HG03039 (cell line): ENCODE data around the gene DYNLT3.

Source experiments
- ATAC-seq: cut with Tn5 transposase; IDR thresholded peaks from one replicate; pipeline ENCODE4 v1.9.1; 2021; ENCODE audit warnings: mild to moderate bottlenecking, moderate library complexity; ENCODE audit not compliant: unreplicated experiment

DYNLT3 gene

DNA sequence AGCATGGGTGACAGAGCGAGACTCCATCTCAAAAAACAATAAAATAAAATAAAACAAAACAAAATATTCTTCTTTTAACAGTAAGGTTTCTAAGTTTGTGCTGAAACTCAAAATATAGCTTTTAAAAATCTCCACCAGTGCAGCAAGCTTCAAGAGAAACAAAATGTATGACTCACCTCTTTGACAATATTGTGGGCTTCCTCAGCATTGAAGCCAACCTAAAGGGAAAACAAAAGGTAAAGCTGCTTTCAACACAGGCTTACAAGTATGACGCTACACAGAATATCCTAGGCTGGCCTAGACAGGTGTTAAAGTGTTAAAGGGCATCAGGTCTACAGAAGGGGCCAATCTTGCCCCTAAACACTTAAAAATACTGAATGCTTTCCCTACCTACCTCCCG, 1.2 kb downstream of the DYNLT3 start:
- no peak for ATAC-seq

DNA sequence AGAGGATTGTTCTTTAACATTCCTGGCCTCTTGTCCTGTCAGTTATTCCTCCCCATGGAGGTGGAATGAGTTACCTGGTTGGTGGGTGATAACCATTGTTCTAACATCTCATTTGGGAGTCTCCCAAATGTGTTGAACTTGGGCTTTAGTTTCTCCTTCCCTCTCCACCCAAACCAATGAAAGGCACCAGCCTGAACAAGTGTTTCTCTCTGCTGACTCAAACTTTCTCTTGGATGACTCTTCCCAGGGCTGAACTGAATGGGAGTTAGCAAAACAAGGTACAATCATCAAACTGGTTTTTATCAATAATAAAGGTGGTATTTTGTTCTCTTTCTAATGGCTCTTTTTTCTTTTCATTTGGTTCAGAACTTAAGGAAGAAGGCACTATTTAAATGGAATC, 2.7 kb downstream of the DYNLT3 start:
- no peak for ATAC-seq

DNA sequence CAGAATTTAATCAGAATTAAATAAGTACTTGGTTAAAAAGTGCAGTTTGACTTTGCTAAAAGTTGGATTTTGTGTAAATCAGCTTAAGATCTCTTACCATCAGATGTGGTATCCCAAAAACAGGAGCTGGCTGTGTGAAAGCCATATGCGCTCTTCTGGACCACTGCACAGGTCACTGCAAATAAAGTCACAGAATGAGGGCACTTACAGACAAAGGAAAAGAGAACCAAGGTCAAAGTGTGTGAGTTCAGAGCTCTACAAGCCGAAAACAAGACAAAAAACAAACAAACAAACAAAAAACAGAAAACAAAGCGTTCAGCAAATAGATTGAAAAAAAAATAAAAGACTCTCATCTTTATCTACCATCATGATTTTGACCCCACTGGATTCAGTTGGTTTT, 6.4 kb downstream of the DYNLT3 start:
- ATAC-seq, result no peak

DNA sequence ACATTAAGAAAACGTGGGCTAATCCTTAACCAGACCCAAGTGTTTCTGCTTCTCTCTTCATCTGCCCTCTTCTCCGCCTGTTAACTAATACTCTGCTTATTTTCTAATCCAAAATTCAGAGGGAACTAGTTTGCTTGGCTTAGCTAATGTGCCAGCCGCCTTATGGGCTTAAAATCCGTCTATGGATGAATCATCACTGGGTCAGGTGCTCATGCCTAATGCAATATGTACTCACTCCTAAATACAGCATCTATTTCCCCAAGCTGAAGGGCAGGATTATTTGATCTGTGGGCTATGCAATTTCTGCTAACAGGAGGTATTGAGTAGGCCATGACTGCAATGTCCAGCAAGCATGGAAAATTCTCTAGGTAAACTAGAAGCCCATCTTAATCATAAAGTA, 12.4 kb downstream of the DYNLT3 start:
- ATAC-seq, result no peak

DNA sequence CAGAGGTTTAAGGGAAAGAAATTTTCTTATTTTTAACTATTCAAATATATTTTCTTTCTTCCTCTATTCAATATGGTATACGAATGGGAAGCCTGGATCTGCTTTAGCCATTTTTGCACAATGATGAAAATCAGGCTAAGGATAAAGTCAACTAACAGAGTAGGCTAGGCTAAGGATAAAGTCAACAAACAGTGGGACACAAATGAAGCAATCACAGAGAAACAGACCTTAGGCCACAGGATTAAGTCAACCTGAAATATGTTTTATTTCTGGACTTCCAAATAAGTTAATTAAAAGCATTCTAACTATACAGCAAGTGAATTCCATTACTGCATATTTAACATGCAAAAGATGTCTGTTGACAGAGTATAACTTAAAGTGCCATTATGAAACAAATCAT, 17.0 kb downstream of the DYNLT3 start:
- ATAC-seq, result no peak

DNA sequence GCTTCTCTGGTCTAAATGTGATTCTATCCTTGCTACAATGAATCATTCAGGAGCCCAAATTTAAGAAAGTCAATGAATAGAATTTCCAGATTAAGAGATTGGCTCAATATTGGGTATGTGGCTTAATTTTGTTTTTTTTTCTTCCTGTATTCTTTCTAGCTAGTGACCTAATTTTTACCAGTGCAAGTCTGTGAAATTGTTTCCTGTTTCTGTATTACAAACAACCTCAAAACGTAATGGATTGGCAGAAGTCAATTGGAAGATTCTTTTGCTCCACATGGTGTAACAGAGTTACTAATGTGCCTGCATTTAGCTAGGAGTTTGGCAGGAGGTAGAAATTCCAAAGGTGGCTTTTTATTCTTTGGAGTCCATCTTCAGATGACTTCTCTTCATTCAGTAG, 17.6 kb downstream of the DYNLT3 start:
- no peak for ATAC-seq

DNA sequence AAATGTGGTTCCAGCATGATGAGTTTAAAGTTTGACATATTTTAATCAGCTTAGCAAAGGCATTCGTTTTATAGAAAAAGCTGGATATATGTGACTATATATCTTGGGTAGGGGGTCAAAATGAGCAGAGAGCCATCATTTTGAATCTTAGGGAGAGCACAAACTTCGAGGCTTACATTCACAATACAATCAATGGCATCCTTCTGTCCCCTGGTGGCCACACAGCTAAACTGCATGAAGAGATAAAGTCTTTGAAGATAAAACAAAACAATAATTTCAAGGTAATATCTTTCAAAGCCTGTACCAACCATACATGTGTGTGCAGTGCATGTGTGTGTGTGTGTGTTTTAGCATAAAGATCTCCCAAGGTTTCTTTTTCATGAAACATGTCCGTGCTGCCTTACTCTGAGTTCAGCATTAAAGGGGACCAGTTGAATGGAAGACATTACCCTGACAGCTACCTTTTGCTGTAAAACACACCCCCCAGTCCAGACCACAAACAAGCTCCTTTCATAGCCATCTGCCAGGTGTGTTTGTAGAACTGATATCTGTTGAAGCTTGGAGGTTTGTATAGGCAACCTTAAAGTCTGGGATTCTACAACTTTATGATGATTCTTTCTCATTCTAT, 22.0 kb downstream of the DYNLT3 start:
- ATAC-seq, result no peak

DNA sequence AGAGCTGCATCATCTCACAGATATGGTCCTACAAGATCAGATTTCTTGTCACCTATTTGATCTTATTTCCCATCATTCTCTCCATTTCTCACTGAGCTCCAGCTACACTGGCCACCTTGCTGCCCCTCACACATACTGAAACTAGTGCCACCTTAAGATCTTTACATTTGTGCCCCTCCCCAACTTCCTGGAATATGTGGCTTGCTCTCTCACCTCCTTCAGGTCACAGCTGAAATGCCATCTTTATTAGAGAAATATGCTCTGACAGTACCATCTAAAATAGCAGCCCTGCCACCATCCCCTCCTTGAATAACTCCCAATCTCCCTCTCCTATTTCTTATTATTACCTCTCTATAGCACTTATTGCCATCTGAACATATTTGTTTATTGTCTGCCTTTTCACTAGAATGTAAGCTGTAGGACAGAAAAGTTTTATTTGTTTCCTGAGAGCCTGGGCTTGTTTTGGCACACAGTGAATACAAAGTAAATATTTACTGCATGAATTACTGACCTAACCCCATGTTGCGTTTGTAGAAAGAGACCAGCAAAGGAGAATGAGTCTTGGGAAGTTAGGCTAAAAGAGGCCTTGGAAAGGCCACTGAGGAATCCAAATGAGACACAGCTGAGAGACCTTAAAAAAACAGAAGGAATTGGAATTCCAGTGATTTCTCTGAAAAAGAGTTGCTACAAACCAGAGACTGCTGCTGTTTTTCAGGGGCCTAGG, 22.7 kb downstream of the DYNLT3 start:
- no peak for ATAC-seq

DNA sequence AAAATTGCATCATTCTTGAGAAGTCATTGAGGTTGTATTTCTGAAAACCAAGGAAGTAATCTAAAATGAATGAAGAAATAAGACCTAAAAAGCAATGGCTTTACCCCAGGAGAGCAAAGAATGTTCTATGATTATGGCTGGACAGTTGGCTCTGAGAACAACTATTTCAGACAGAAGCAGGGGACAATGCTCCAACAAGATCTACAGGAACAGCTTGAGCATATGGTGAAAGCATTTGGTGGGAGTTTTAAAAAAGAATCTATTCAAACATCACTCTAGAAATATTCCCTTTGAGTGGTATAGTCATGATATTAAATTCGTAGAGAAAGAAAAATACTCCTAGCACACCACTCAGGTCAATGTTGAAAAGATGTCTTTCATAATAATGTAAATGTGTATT, 26.7 kb downstream of the DYNLT3 start:
- ATAC-seq, result no peak

DNA sequence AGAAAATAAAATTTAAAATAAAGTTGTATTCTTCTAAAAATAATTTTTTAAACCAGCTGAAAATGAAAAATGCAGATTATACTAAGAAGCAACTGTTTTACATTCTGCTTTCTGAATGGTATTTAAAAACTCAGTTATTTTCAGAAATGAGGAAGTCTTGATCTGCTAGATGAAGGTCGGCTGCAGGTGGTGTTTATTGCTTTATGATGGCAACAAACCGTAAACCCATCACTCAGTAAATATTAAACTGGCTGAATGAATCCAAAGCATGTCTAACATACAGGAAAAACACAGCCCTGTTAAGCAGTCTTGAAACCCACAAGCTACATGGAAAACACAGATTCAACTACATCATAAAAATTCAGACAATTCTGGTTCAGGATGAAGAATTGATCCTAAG, 29.3 kb downstream of the DYNLT3 start:
- ATAC-seq, result no peak

DNA sequence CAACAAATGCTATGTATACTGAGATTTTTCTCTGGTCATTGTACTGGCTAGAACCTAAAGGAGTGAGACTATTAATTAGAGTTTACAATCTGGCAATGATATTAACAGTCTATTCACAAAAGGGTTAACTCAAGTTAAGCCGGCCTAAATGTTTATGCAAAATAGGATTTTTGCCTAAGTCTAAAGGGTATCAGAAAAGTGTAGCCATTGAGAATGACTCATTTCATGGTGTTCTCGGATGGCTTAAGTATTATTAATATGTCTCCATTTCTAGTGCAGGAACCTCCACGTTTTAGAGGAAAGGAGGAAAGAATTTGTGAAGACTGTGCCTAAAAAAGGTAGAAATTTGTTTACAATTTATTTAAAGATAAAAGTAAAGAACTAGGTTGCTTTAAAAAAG, 29.8 kb downstream of the DYNLT3 start:
- ATAC-seq, result no peak

DNA sequence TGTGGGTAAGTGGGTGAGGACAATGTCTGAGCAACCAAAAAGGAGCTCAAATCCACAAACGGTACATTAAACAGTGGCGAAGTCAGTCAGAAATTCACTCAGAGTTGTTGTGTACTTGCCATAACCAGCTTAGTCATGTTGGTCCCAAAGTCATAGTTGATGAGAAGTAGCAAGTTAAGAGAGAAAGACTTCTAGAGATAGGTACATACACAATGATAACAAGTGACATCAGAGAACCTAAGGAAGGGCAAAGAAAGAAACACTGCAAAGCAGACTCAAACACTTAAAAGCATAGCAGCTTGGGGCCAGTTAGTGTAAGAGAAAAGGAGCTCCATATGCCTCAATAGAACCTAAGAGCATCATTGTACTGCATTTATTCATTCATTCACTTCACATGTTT, 30.2 kb downstream of the DYNLT3 start:
- peak; percentile 11 for ATAC-seq

DNA sequence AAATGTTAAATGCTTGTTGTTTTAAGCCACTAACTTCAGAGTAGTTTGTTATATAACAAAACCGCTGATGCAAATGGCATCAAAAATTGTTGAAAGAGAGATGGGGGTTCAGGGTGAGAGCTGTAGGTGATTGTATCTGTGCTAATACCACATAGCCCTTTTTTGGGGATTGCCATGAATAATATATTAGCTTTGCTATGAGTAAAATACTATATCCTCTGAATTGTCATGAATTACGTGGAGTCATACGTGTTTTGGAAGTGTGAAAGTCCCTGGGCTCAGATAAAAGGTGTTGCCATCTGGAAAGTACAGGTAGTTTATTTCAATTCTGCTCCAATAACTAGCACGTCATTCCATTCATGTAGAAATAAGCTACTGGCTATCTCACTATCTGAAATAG, 30.6 kb downstream of the DYNLT3 start:
- peak; percentile 37 for ATAC-seq

DNA sequence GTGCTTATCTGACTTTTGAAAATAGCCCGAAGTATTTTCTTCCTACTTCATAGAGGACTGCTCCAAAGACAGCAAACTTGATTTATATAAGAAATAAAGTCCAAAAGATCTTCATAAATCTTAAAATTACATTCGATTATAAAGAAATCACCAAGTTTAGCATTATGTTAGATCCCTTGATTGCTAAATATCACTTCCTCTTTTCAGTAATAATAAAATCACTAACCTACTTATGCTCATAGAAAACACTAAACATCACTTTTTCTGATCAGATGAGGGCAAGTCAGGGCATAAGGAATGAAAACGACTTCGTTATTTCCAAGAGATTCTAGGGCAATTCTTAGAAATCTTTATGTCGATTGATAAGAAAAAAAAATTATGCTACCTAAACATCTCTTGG, 32.0 kb downstream of the DYNLT3 start:
- ATAC-seq, result no peak

DNA sequence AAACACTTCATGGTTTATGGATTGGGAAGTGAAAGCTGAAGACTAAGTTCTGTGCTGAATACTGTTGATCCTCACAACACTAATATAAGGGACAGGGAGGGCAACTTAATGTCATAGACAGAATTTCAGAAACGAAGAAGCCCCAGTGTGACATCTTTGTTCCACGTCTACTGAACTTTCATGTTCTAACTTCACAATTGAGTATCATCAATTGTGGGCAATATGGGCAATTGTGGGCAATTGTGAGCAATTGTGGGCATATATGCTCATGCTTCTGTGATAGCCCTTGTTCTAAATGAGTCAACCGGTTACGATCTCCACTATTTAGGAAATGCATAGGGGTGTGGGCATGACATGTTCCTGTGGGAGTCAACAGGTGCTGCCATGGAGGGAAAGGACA, 33.8 kb downstream of the DYNLT3 start:
- no peak for ATAC-seq

DNA sequence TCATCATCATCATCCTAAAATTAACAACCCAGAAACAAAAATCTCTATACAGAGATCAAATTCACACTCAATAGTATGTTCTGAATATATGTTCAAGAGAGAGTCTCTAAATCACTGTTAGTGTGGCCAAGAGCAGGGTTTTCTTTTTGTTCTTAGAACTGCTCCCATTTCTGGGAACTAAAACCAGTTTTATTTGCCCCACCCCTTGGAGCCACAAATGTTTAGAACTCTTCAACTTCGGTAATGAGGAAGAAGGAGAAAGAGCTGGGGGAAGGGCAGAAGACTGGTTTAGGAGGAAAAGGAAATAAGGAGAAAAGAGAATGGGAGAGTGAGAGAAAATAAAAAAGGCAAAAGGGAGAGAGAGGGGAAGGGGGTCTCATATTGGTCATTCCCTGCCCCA, 35.3 kb downstream of the DYNLT3 start:
- ATAC-seq, result no peak

DNA sequence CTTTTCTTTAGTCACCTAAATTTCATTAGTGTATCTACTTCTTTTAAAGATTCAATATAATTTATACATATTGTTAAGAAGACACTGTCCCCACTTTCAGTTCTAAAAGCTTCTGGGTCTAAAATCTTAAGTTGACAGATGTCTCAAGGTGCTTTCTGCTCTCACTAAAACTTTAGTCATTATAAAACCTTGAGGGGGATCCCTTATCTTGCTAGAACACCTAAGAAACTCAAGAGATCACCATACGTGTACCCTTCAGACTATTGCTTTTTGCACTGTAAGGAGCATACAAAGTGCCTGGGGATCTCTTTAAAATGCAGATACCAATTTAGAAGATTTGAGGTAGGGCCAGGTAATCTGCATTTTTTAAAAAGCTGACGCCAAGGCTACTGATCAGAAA, 37.4 kb downstream of the DYNLT3 start:
- no peak for ATAC-seq

DNA sequence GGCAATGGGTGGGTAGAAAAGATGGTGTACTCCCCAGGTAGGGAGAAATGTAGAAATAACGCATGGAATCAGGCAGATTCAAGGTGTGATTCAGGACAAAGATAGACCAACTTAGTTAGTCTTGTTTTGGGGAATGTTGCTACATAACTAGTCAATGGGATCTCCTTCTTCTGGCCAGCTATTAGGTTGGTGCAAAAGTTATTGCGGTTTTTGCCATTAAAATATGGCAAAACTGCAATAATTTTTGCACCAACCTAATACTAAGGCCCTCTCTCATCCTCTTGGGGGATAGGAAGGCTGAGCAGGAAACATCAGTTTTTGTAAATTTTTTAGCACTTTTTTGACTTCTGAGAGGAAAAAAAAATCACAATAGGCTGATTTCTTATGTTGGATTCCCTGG, 44.3 kb downstream of the DYNLT3 start:
- ATAC-seq, result no peak

DNA sequence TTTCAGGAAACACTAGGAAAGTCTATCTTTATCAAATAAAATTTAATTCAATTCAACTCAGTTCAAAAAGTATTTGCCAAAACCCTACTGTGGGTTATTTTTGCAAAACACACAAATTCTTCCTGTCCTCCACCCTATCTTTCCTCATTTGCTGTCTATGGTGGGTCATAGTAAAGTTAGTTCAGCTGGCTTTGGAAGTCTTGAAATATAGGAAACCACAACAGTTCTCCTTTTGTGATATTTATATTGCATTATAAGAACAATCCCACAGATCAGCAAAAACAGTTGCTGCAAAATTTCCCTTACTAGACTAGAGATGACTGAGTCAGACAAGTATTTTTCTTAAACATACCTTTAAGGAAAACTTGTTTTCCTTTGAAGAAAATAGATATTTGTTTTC, 45.3 kb downstream of the DYNLT3 start:
- no peak for ATAC-seq

DNA sequence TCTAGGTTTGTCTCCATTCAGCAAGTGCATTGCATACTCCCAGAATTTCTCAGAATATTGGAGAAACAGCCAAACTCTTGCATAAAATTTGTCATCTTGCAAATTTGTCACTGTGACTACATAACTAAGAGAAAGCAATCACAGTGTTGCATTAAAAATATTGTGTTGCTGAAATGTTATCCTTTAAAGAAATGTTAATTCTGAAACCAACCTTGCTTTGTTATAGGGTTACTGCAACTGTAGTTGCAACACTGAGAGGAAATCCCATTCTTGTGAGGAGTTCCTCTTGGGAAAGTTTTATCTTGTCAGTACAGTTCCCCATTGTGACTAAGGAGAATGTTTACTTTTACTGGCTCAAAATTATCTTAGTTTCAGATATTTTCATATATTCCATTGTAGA, 46.7 kb downstream of the DYNLT3 start:
- ATAC-seq, result no peak

DNA sequence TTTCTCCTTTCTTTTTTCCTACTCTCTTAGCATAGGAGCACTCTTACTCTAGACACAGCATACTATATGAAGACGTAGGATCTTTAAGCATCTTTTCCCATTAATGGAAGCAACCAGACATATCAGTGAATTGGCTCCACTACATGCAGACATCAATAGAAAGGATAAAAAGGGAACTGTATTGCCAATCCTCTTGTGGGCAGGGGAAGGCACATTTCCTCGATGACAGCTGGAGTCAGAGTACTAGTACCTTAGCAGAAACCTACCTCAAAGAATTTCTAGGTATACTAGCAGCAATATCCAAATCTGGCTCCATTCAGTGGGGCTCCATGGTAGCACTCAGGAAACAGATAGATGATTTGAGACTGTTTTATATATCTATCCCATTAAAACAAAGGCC, 47.4 kb downstream of the DYNLT3 start:
- ATAC-seq, result no peak

DNA sequence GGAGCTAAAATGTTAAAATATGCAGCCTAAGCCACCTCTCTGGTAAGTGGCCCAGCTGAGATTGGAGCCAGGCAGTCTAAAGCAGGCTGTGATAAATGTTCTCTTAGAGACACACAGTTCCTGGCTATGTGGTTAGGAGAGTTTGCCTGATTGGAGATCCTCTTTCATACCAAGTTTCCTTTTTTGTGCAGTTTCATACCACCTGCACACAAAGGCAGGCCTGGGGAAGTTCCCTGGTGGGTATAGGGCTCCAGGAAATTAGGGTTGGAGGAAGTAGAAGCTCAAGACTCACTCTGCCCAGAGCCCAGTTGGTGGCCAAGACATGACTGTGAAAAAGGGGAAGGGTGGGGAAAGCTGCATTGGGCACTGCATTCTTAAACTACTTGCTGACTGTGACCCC, 50.6 kb downstream of the DYNLT3 start:
- peak; percentile 76 for ATAC-seq

DNA sequence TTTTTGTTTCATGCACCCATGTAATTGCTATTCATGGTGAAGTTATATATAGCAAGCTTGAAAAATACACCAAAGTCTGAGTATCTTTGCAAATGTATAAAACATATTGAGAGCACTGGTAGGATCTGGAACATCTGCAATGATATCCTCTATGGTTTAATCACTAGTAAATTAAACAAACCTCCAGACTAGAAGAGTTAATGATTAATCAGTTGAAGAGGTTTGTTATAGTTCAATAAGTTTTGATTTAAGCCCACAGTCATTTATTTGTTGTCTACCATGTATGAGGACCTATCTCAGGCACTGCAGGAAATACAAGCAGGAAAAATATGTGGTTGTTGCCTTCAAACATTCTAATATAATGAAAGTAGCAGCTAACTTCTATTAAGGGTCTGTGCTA, 51.1 kb downstream of the DYNLT3 start:
- no peak for ATAC-seq
